GM21528 (cell line): ENCODE data around the gene EXOSC2.

ENCODE experiments used
- ATAC-seq: cut with Tn5 transposase; IDR thresholded peaks from one replicate; pipeline ENCODE4 v1.9.1; 2021; ENCODE audit warnings: mild to moderate bottlenecking, moderate library complexity; ENCODE audit not compliant: unreplicated experiment, low FRiP score

The EXOSC2 gene

GRCh38 chr9:130731355-130731754 is 37.8 kb downstream of the EXOSC2 start:
- ATAC-seq: no peak

- ATAC-seq: no peak
These were observed 38.6 kb downstream of the EXOSC2 start for GRCh38 chr9:130732136-130732535.

GRCh38 chr9:130732793-130733221 is 39.2 kb downstream of the EXOSC2 start:
- ATAC-seq: no peak

- no peak for ATAC-seq
These were observed 42.0 kb downstream of the EXOSC2 start for GRCh38 chr9:130735566-130735965.

GRCh38 chr9:130736834-130737233 is 43.3 kb downstream of the EXOSC2 start:
- ATAC-seq: no peak

GRCh38 chr9:130738281-130738680 is 44.7 kb downstream of the EXOSC2 start:
- no peak for ATAC-seq

- ATAC-seq: no peak
These were observed 45.5 kb downstream of the EXOSC2 start for GRCh38 chr9:130739081-130739480.

- ATAC-seq: no peak
These were observed 46.8 kb downstream of the EXOSC2 start for GRCh38 chr9:130740218-130741023.

- ATAC-seq: no peak
These were observed 47.4 kb downstream of the EXOSC2 start for GRCh38 chr9:130741024-130741305.

- ATAC-seq: no peak
These were observed 48.4 kb downstream of the EXOSC2 start for GRCh38 chr9:130741831-130742449.

- no peak for ATAC-seq
These were observed 50.1 kb downstream of the EXOSC2 start for GRCh38 chr9:130743656-130744055.

- ATAC-seq: no peak
These were observed 51.7 kb downstream of the EXOSC2 start for GRCh38 chr9:130745210-130745800.

- no peak for ATAC-seq
These were observed 52.2 kb downstream of the EXOSC2 start for GRCh38 chr9:130745829-130746228.

- no peak for ATAC-seq
These were observed 53.0 kb downstream of the EXOSC2 start for GRCh38 chr9:130746434-130747212.

GRCh38 chr9:130751631-130752355 is 58.2 kb downstream of the EXOSC2 start:
- no peak for ATAC-seq
